GM12865 (cell line): ENCODE results near the gene SCAMP2.
"Not testable (repeated sequence)": the region's sequence is repeated elsewhere in the genome, so short reads cannot be mapped to it uniquely, and the experiment has no call there.

Experiments
- DNase-seq: peaks from one replicate; pipeline ENCODE4 v3.0.0; 2010; ENCODE audit warnings: low read depth
- H3K4me3 ChIP-seq: 2 replicates; pipeline ENCODE4 v1.5.1; 2011; ENCODE audit warnings: mild to moderate bottlenecking, low read depth, low read length, control low read depth
- TF ChIP-seq, protein P1 (sequence below): IDR thresholded peaks from 2 replicates; pipeline ENCODE4 v1.5.1; 2011; ENCODE audit warnings: low read length, control low read depth, low read depth, inconsistent platforms; ENCODE audit not compliant: insufficient read depth; ENCODE audit errors: missing control alignments

Gene SCAMP2, protein sequence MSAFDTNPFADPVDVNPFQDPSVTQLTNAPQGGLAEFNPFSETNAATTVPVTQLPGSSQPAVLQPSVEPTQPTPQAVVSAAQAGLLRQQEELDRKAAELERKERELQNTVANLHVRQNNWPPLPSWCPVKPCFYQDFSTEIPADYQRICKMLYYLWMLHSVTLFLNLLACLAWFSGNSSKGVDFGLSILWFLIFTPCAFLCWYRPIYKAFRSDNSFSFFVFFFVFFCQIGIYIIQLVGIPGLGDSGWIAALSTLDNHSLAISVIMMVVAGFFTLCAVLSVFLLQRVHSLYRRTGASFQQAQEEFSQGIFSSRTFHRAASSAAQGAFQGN

DNA sequence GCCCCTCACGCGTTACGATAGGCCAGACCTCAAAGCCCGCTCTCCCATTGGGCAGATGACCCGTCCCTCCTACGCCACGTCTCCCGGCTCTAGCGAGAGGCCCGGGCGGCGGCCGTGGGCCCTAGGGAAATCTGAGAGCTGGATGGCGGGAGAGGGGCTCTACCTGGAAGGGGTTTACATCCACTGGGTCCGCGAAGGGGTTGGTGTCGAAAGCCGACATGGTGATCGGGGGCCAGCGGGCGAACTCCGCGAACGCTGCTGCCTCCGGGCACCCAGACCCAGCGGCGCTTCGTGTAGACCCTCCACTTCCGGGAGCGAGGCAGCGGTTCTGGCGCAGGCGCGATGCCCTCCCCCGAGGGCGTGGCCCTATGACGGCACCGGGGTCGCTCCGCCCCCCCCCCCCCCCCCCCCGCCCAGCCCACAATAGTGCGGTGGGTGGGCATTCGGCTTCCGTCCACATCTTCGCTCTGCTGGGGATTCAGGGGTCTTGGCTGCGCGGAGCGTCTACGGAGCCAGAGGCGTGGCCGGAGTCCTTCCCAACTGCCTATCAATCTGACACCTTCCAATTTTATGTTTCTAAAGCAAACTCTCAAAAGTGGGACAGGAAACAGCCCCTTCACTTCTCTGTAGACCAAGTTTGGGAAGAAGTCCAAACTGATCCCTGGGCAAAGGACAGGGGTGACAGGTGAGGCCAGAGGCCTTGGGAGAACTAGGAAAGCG is at the start of gene SCAMP2:
SCAMP2 (minus strand) TSS at position 330 of the 720 bp plus-strand sequence; CDS start at position 220, 110 bp downstream.
- TF ChIP-seq, protein P1, sequence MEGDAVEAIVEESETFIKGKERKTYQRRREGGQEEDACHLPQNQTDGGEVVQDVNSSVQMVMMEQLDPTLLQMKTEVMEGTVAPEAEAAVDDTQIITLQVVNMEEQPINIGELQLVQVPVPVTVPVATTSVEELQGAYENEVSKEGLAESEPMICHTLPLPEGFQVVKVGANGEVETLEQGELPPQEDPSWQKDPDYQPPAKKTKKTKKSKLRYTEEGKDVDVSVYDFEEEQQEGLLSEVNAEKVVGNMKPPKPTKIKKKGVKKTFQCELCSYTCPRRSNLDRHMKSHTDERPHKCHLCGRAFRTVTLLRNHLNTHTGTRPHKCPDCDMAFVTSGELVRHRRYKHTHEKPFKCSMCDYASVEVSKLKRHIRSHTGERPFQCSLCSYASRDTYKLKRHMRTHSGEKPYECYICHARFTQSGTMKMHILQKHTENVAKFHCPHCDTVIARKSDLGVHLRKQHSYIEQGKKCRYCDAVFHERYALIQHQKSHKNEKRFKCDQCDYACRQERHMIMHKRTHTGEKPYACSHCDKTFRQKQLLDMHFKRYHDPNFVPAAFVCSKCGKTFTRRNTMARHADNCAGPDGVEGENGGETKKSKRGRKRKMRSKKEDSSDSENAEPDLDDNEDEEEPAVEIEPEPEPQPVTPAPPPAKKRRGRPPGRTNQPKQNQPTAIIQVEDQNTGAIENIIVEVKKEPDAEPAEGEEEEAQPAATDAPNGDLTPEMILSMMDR = no peak
- DNase-seq = peak; percentile 96
- peak within 1 kb of the TSS; percentile 99 for H3K4me3 ChIP-seq

DNA sequence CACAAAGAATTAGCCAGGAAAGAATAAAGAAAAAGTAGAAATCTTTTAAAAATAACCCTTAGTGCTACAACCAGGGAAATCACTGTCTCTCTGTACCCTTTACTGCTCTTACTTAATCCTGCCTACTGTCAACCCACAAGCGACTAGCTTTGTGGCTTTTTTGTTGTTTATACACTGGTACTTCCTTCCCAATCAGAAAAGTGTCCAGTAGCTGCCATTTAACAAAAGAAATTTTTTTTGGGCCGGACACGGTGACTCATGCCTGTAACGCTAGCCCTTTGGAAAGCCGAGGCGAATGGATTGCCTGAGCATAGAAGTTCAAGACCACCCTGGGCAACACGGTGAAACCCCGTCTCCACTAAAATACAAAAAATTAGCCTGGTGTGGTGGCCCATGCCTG is 47.3 kb upstream of the SCAMP2 start:
- DNase-seq = no peak
- TF ChIP-seq, protein P1 = no peak
- H3K4me3 ChIP-seq = no peak overlapping the region

DNA sequence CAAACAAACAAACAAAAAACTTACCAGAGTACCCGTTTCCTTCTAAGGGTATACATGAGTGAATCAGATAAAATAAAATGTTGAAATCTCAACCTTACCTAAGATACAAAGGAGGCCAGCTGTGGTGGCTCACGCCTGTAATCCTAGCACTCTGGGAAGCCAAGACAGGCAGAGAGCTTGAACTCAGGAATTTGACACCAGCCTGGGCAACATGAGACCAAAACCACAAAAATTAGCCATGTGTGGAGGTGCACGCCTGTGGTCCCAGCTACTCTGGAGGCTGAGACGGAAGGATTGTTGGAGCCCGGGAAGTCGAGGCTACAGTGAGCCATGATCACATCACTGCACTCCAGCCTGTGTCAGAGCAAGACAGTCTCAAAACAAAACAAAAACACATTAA is 44.5 kb upstream of the SCAMP2 start:
- no peak for DNase-seq
- TF ChIP-seq, protein P1 = no peak

DNA sequence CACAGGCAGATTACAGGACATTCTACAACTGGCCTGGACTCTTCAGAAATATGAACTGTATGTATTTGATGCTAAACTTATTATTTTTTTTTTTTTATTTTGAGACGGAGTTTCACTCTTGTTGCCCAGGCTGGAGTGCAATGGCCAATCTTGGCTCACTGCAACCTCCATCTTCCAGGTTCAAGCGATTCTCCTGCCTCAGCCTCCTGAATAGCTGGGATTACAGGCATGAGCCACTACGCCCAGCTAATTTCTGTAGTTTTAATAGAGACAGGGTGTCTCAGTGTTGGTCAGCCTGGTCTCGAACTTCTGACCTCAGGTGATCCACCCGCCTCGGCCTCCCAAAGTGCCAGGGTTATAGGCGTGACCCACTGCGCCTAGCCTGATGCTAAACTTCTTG is 40.6 kb upstream of the SCAMP2 start:
- H3K4me3 ChIP-seq, DNase-seq: not testable (repeated sequence)

More for the DNA sequence above, 44.5 kb upstream of the SCAMP2 start:
- no peak overlapping the region for H3K4me3 ChIP-seq

DNA sequence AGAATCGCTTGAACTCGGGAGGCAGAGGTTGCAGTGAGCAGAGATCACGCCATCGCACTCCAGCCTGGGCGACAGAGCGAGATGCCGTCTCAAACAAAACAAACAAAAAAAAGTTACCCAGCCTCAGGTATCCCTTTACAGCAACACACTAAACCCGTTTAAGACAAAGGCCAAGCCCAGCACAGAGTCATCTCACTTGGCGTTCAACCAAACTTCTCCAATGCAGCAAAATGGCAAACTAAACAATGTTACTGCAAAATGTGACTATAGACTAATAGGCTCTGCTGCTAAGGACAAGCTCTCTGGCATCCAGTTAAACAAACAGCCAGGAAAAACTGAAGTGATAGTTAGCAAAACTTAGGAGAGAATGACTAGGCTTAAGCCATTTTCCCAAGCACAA is 39.9 kb upstream of the SCAMP2 start:
- DNase-seq = no peak
- TF ChIP-seq, protein P1 = no peak
- no peak overlapping the region for H3K4me3 ChIP-seq

DNA sequence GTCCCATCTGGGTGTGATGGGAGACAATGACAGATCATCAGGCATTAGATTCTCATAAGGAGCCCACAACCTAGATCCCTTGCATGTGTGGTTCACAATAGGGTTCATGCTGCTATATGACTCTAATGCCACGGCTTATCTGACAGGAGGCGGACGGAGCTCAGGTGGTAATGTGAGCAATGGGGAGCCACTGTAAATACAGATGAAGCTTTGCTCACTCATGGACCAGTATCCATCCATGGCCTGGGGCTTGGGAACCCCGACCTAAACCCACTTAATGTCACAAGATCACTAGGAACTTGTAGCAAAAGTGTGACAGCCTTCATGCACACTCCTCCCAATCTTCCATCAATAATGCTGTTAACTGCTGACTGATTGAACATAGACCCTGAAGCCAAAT is 35.5 kb upstream of the SCAMP2 start:
- no peak overlapping the region for H3K4me3 ChIP-seq
- DNase-seq = no peak
- TF ChIP-seq, protein P1 = no peak

DNA sequence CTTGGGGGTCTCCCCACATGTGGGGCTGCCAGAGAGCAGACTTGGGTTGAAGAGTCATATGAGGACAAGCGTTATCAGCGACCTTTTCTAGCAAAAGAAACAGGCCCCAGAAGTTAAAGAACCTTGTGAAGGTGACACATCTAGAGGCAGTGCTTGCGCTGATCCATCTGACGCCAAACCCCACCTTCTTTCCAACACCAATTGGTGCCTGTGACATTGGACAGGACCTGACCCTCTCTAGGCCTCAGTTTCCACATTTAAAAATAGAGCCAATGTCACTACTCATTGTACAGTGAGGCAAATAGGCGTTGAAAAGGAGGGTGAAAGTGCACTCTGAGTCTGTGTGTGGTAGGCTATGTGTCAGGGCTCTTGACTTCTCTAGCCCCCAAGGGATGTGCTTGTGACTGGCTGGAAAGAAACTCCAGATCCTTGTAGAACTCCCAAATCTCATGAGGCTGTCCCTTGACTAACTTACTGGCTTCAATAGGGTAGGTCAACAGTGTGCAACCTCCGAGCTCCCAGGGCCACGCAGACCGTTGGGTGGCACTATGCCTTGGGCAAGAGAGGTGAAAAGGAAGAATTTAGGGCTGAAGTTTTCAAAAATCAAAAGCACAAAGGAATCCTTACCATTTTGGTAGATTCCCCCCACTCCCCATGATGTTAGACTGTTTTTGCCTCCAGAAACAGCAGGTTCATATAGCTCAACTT is 34.2 kb upstream of the SCAMP2 start:
- peak overlapping the region; percentile 67 for H3K4me3 ChIP-seq
- TF ChIP-seq, protein P1 = no peak

More for the DNA sequence above, 34.2 kb upstream of the SCAMP2 start:
- DNase-seq = no peak
